Osteoblast (primary cell): ENCODE measurements around the gene KRT40. TPM values are rescaled to one million over a fixed set of nuclear protein-coding genes. Genes with fewer than 3 reads are reported as not detected.
A peak's percentile ranks its signal among the peaks of the same experiment; 100 is the strongest.
"Not testable (repeated sequence)": the region's sequence is repeated elsewhere in the genome, so short reads cannot be mapped to it uniquely, and the experiment has no call there.

Experiments
- DNase-seq: peaks from one replicate; pipeline ENCODE4 v3.0.0; 2011; ENCODE audit warnings: low spot score, mixed read lengths; ENCODE audit not compliant: insufficient read length; ENCODE audit errors: missing footprints
- H2AFZ ChIP-seq: 2 replicates; pipeline ENCODE4 v1.6.0; 2011; ENCODE audit warnings: mild to moderate bottlenecking, low read length
- H3K27ac ChIP-seq: 2 replicates; pipeline ENCODE4 v1.5.1; 2011; ENCODE audit warnings: mild to moderate bottlenecking, low read depth, low read length, moderate library complexity
- H3K27me3 ChIP-seq: 2 replicates; pipeline ENCODE4 v1.6.0; 2012; ENCODE audit warnings: mild to moderate bottlenecking, control low read depth, inconsistent platforms, low read length, moderate library complexity; ENCODE audit not compliant: insufficient read depth
- H3K36me3 ChIP-seq: 2 replicates; pipeline ENCODE4 v1.5.1; 2011; ENCODE audit warnings: mild to moderate bottlenecking, low read length, control low read depth, moderate library complexity; ENCODE audit not compliant: insufficient read depth
- H3K4me1 ChIP-seq: 2 replicates; pipeline ENCODE4 v1.5.1; 2011; ENCODE audit warnings: mild to moderate bottlenecking, low read length, control low read depth, moderate library complexity; ENCODE audit not compliant: insufficient read depth
- H3K4me2 ChIP-seq: 2 replicates; pipeline ENCODE4 v1.6.0; 2011; ENCODE audit warnings: mild to moderate bottlenecking, low read length; ENCODE audit not compliant: insufficient read depth
- H3K4me3 ChIP-seq: fragments of 200-600 bp; sonication (generic); 3 replicates; pipeline ENCODE4 v1.5.1; 2012; ENCODE audit warnings: mild to moderate bottlenecking, low read length, inconsistent platforms; ENCODE audit not compliant: insufficient read depth
- H3K79me2 ChIP-seq: 2 replicates; pipeline ENCODE4 v1.6.0; 2012; ENCODE audit warnings: mild to moderate bottlenecking, low read length, control low read depth, inconsistent platforms; ENCODE audit not compliant: insufficient read depth
- H3K9me3 ChIP-seq: 2 replicates; pipeline ENCODE4 v1.5.1; 2011; ENCODE audit warnings: low read depth, low read length, control low read depth
- H4K20me1 ChIP-seq: 2 replicates; pipeline ENCODE4 v1.6.0; 2012; ENCODE audit warnings: mild to moderate bottlenecking, low read length, control low read depth; ENCODE audit not compliant: insufficient read depth
- total RNA-seq: library from RNA; depleted of rRNA; stranded (reverse); fragments of >200 nt; gene quantifications from 2 replicates; pipeline ENCODE4 v1.2.3, GENCODE V29; 2012
- TF ChIP-seq, protein P1 (sequence below): IDR thresholded peaks from 2 replicates; pipeline ENCODE4 v1.5.1; 2011; ENCODE audit warnings: mild to moderate bottlenecking, low read depth, low read length, moderate library complexity; ENCODE audit errors: extremely low read depth

KRT40 gene
- total RNA-seq, 1 donor, result under 0.01 TPM

DNA sequence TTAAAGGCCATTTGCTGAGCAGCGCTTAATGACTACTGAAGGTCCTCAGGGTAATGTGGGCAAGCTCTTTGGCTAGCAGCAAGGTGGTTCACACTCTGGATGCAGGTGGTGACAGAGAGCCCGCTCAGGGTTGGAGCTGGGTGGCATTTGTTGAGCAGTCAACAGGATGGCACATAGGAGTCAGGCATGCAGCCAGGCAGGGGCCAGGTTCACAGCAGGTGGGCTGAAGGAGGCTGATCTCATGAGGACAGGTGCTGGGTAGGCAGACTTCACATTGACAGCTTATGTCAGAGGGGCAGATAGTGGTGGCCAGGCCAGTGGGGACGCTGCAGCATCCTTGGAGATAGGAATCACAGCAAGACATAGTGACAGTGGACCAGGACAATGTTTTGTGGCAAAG, 20.3 kb upstream of the KRT40 start:
- no peak overlapping the region for H3K4me2 ChIP-seq
- H4K20me1 ChIP-seq, result no peaks in the 10 kb centered on the region
- no peak overlapping the region for H3K27ac ChIP-seq
- TF ChIP-seq, protein P1, sequence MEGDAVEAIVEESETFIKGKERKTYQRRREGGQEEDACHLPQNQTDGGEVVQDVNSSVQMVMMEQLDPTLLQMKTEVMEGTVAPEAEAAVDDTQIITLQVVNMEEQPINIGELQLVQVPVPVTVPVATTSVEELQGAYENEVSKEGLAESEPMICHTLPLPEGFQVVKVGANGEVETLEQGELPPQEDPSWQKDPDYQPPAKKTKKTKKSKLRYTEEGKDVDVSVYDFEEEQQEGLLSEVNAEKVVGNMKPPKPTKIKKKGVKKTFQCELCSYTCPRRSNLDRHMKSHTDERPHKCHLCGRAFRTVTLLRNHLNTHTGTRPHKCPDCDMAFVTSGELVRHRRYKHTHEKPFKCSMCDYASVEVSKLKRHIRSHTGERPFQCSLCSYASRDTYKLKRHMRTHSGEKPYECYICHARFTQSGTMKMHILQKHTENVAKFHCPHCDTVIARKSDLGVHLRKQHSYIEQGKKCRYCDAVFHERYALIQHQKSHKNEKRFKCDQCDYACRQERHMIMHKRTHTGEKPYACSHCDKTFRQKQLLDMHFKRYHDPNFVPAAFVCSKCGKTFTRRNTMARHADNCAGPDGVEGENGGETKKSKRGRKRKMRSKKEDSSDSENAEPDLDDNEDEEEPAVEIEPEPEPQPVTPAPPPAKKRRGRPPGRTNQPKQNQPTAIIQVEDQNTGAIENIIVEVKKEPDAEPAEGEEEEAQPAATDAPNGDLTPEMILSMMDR, result no peak
- H3K4me1 ChIP-seq, result peaks cover 6% of the 10 kb centered on the region
- no peaks in the 10 kb centered on the region for H3K27me3 ChIP-seq
- no peak overlapping the region for H3K4me3 ChIP-seq
- no peak for DNase-seq
- H3K9me3 ChIP-seq, result no peaks in the 10 kb centered on the region
- no peak overlapping the region for H2AFZ ChIP-seq
- no peaks in the 10 kb centered on the region for H3K79me2 ChIP-seq
- H3K36me3 ChIP-seq, result no peaks in the 10 kb centered on the region

DNA sequence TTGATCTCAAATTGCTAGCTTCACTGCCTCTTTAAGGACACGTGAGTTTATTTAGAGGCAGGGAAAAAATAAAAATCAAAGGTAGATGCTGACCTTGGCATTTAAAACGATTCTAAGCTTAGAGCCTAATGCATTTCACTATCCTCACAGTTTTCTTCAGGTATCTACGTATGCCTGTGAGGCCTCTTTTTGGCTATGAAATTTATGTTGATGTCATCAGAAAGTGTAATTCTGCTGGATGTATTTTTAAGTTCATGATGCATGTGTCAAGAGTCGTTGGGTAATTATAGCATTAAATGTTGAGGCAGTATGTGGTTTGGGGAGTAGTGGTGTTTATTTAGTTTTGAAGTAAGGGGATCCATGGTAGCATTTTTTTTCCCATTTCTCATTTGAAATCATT, 19.8 kb upstream of the KRT40 start:
- H3K4me2 ChIP-seq, result no peak overlapping the region
- no peak overlapping the region for H3K27ac ChIP-seq
- H3K4me3 ChIP-seq, result no peak overlapping the region
- H3K9me3 ChIP-seq, result no peaks in the 10 kb centered on the region
- H2AFZ ChIP-seq, result no peak overlapping the region
- TF ChIP-seq, protein P1, result no peak
- H3K4me1 ChIP-seq, result peaks cover 6% of the 10 kb centered on the region
- no peaks in the 10 kb centered on the region for H3K79me2 ChIP-seq
- no peaks in the 10 kb centered on the region for H3K36me3 ChIP-seq
- peak; percentile 17 for DNase-seq
- H4K20me1 ChIP-seq, result no peaks in the 10 kb centered on the region
- no peaks in the 10 kb centered on the region for H3K27me3 ChIP-seq

DNA sequence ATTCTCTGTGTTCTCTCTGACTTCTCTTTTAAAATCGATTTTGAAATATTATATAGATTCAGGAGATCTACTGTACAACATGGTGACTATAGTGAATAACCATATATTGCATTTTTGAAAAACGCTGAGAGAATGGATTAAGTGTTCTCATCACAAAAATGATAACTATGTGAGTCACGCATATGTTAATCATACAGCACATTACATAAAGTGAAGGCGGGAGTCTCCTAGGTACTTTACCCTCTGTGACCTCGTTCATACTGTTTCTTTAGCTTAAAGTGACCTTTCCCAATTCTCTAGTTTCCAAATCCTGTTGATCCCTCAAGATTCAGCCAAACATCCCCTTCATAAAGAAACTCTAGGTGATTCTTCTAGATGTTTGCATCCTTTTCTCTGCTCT, 18.7 kb upstream of the KRT40 start:
- Histone ChIP-seq H2AFZ (peak overlapping the region; percentile 23), H3K79me2 (no peaks in the 10 kb centered on the region), H3K27ac (no peak overlapping the region), H3K9me3 (no peaks in the 10 kb centered on the region), H3K4me1 (peaks cover 6% of the 10 kb centered on the region), H3K27me3 (no peaks in the 10 kb centered on the region), H3K36me3 (no peaks in the 10 kb centered on the region), H3K4me2 (no peak overlapping the region), H4K20me1 (no peaks in the 10 kb centered on the region), H3K4me3 (no peak overlapping the region)
- TF ChIP-seq, protein P1, result no peak
- peak; percentile 61 for DNase-seq

DNA sequence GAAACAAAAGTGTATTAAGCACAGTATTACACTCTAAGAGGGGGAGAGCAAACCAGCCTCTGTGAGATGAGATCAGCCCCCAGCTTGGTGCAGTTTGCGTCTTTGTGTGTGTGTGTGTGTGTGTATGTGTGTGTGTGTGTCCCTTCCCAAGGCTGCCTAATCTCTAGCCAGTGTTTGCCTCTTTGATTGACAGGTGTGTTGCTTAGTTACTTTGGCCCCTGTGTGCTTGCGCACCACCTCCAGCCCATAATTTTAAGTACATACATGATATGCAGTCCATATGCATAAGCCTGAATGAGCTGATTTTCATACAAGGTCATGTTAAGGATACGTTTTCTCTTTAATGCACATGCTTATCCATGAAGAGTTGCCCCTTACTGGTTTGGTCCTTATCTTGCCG, 17.7 kb upstream of the KRT40 start:
- no peaks in the 10 kb centered on the region for H3K79me2 ChIP-seq
- no peaks in the 10 kb centered on the region for H3K36me3 ChIP-seq
- H3K4me2 ChIP-seq, result no peak overlapping the region
- H3K9me3 ChIP-seq, result no peaks in the 10 kb centered on the region
- peaks cover 6% of the 10 kb centered on the region for H3K4me1 ChIP-seq
- DNase-seq, result no peak
- TF ChIP-seq, protein P1, result no peak
- H3K27ac ChIP-seq, result no peak overlapping the region
- no peak overlapping the region for H3K4me3 ChIP-seq
- no peak overlapping the region for H2AFZ ChIP-seq
- H3K27me3 ChIP-seq, result no peaks in the 10 kb centered on the region
- H4K20me1 ChIP-seq, result no peaks in the 10 kb centered on the region

DNA sequence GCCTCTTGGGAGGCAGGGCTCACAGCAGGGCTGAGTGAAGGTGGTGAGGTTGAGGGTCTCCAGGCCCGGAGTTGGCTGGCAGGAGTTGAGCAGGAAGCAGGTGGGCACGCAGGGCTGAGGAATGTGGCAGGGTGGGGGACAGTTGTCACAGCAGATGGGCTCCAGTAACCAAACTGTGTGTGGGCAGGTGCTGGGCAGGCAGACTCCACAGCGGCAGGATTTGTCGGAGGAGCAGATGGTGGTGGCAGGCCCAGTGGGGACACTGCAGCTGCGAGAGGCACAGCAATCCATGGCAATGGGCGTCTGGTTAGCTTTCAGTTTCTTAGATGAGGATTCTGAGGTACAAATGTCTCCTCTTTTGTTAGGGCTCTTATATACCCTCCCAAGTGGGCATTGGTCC, 15.4 kb upstream of the KRT40 start, which contains the start of gene KRTAP3-2:
Gene KRTAP3-2, minus strand, starts transcription at position 344 of the 400 bp plus-strand sequence. Its CDS starts 53 bp downstream, at position 291.
- not testable (repeated sequence) for H3K27ac ChIP-seq, H4K20me1 ChIP-seq, H3K4me1 ChIP-seq, H3K79me2 ChIP-seq, H3K9me3 ChIP-seq, H3K4me2 ChIP-seq, H3K36me3 ChIP-seq, H3K27me3 ChIP-seq, DNase-seq, H3K4me3 ChIP-seq, H2AFZ ChIP-seq
